ENCODE measurements around the gene FLACC1. TPM values are rescaled to one million over a fixed set of nuclear protein-coding genes. Genes with fewer than 3 reads are reported as not detected.

FLACC1 gene
- total and polyA plus RNA-seq, 9 of the 15 experiments (the other 6 are each of a cell fraction or from before 2014, with no cell fraction given): 0.07 to 0.68 (median 0.22) TPM; not detected in 2

DNA sequence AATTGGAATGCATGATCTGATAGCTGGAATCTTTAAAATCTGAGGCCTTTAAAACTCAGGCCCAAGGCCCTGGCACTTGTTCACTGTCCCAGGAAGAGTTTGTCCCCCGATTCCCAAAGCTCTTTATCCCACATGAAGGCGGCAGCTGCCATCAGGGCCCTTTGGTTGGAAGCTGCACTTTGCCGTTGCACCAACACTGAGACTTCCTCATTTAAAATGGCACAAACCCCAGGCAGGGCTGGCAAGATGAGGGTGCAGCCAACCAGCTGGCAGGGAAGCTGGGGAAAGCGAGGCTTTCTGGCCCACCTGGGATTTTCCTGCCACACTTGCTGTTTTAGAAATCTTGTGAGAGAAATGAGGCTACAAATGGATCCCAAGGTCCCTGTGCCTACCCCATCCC lies 6.3 kb downstream of the FLACC1 start (continued):
- TF ChIP-seq, protein P1, sequence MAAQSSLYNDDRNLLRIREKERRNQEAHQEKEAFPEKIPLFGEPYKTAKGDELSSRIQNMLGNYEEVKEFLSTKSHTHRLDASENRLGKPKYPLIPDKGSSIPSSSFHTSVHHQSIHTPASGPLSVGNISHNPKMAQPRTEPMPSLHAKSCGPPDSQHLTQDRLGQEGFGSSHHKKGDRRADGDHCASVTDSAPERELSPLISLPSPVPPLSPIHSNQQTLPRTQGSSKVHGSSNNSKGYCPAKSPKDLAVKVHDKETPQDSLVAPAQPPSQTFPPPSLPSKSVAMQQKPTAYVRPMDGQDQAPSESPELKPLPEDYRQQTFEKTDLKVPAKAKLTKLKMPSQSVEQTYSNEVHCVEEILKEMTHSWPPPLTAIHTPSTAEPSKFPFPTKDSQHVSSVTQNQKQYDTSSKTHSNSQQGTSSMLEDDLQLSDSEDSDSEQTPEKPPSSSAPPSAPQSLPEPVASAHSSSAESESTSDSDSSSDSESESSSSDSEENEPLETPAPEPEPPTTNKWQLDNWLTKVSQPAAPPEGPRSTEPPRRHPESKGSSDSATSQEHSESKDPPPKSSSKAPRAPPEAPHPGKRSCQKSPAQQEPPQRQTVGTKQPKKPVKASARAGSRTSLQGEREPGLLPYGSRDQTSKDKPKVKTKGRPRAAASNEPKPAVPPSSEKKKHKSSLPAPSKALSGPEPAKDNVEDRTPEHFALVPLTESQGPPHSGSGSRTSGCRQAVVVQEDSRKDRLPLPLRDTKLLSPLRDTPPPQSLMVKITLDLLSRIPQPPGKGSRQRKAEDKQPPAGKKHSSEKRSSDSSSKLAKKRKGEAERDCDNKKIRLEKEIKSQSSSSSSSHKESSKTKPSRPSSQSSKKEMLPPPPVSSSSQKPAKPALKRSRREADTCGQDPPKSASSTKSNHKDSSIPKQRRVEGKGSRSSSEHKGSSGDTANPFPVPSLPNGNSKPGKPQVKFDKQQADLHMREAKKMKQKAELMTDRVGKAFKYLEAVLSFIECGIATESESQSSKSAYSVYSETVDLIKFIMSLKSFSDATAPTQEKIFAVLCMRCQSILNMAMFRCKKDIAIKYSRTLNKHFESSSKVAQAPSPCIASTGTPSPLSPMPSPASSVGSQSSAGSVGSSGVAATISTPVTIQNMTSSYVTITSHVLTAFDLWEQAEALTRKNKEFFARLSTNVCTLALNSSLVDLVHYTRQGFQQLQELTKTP (IDR thresholded peaks at IDR 0.05; ENCODE audit: low read depth in 1 of 2, partially characterized antibody in 2 of 2): no peak
- TF ChIP-seq PTBP1 (IDR thresholded peaks at IDR 0.05; ENCODE audit: low read depth, low read length) (no peak), NBN (IDR thresholded peaks at IDR 0.05; ENCODE audit: low read depth) (no peak), ZNF436 (CRISPR knock-in tag; IDR thresholded peaks at IDR 0.05) (no peak)
- TF ChIP-seq, protein P2, sequence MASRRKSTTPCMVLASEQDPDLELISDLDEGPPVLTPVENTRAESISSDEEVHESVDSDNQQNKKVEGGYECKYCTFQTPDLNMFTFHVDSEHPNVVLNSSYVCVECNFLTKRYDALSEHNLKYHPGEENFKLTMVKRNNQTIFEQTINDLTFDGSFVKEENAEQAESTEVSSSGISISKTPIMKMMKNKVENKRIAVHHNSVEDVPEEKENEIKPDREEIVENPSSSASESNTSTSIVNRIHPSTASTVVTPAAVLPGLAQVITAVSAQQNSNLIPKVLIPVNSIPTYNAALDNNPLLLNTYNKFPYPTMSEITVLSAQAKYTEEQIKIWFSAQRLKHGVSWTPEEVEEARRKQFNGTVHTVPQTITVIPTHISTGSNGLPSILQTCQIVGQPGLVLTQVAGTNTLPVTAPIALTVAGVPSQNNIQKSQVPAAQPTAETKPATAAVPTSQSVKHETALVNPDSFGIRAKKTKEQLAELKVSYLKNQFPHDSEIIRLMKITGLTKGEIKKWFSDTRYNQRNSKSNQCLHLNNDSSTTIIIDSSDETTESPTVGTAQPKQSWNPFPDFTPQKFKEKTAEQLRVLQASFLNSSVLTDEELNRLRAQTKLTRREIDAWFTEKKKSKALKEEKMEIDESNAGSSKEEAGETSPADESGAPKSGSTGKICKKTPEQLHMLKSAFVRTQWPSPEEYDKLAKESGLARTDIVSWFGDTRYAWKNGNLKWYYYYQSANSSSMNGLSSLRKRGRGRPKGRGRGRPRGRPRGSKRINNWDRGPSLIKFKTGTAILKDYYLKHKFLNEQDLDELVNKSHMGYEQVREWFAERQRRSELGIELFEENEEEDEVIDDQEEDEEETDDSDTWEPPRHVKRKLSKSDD (conservative IDR thresholded peaks at IDR 0.05; ENCODE audit: low read length): no peak
- TF ChIP-seq, protein P3, sequence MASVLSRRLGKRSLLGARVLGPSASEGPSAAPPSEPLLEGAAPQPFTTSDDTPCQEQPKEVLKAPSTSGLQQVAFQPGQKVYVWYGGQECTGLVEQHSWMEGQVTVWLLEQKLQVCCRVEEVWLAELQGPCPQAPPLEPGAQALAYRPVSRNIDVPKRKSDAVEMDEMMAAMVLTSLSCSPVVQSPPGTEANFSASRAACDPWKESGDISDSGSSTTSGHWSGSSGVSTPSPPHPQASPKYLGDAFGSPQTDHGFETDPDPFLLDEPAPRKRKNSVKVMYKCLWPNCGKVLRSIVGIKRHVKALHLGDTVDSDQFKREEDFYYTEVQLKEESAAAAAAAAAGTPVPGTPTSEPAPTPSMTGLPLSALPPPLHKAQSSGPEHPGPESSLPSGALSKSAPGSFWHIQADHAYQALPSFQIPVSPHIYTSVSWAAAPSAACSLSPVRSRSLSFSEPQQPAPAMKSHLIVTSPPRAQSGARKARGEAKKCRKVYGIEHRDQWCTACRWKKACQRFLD (CRISPR knock-in tag; IDR thresholded peaks at IDR 0.05): no peak
